Lung (tissue), 12 donors: ENCODE measurements around the gene KRTAP10-3. TPM values are rescaled to one million over a fixed set of nuclear protein-coding genes. Genes with fewer than 3 reads are reported as not detected.

Experiments
- ATAC-seq: fragments of 200-7000 bp; cut with Tn5 transposase; one replicate; pipeline ENCODE4 v1.9.1; 2020; ENCODE audit warnings: moderate number of reproducible peaks; ENCODE audit not compliant: insufficient read depth, low FRiP score
- DNase-seq, 3 donors: peaks; one replicate each; pipeline ENCODE4 v3.0.0-alpha.2; 2013 to 2017
- H3K27ac ChIP-seq, 2 donors: one replicate each; pipeline ENCODE4 v1.5.1; 2013; ENCODE audit warnings: mild to moderate bottlenecking in 2 of 2, moderate library complexity in 2 of 2, control low read depth in 1 of 2, inconsistent platforms in 1 of 2, low read depth in 1 of 2, low read length in 1 of 2
- H3K27me3 ChIP-seq, 3 donors: one replicate each; pipeline ENCODE4 v1.5.1; 2013; ENCODE audit warnings: low read length in 2 of 3; ENCODE audit not compliant: control insufficient read depth in 3 of 3, insufficient read depth in 3 of 3
- H3K36me3 ChIP-seq, 4 donors: one replicate each; pipeline ENCODE4 v1.5.1; 2013; ENCODE audit warnings: low read length in 4 of 4, mild to moderate bottlenecking in 1 of 4, moderate library complexity in 1 of 4; ENCODE audit not compliant: control insufficient read depth in 4 of 4, insufficient read depth in 4 of 4
- H3K4me1 ChIP-seq, 5 donors: one replicate each; pipeline ENCODE4 v1.5.1; 2013; ENCODE audit warnings: low read length in 5 of 5, mild to moderate bottlenecking in 2 of 5, moderate library complexity in 1 of 5; ENCODE audit not compliant: control insufficient read depth in 5 of 5, insufficient read depth in 5 of 5
- H3K4me3 ChIP-seq: one replicate; pipeline ENCODE4 v1.5.1; 2013; ENCODE audit warnings: mild to moderate bottlenecking, control low read depth, moderate library complexity
- H3K9ac ChIP-seq, 2 donors: one replicate each; pipeline ENCODE4 v1.5.1; 2013; ENCODE audit warnings: low read length in 2 of 2, control low read depth in 1 of 2; ENCODE audit not compliant: insufficient read depth in 1 of 2
- H3K9me3 ChIP-seq, 4 donors: one replicate each; pipeline ENCODE4 v1.5.1; 2013; ENCODE audit warnings: low read length in 3 of 4, mild to moderate bottlenecking in 1 of 4, moderate library complexity in 1 of 4; ENCODE audit not compliant: control insufficient read depth in 4 of 4, insufficient read depth in 3 of 4
- WGBS, 2 donors: extraction: QIAGEN DNeasy Blood & Tissue Kit; methylation state at CpG; one replicate each; pipeline ENCODE4 v1.1.7; 2013; 5-methylcytosine and 5-hydroxymethylcytosine counted together
- polyA plus RNA-seq, 2 donors: library from polyadenylated mRNA; stranded (reverse); fragments of 200-250 nt; gene quantifications; one replicate each; pipeline ENCODE4 v1.2.1, GENCODE V29; 2013
- total RNA-seq, 2 donors: library from RNA; depleted of rRNA in 1 of 2; stranded (reverse); fragments of >200 nt in 1 of 2; gene quantifications; one replicate each; pipeline ENCODE4 v1.2.1, GENCODE V29; 2014 to 2021
- TF ChIP-seq, protein P1 (sequence below): IDR thresholded peaks from 2 replicates; pipeline ENCODE4 v1.5.1; 2012; ENCODE audit warnings: mild to moderate bottlenecking; ENCODE audit errors: control extremely low read depth, extremely low read depth
- donor health status: control.
- donor health status: control.
- donor health status: Bipolar disorder and iron deficiency.
- donor health status: healthy.
- donor health status: DM: yes; HTN: yes; CAD: no.

Gene KRTAP10-3
- total and polyA plus RNA-seq, 4 donors = not detected

GRCh38 chr21:44599264-44600029, 40.9 kb upstream of the KRTAP10-3 start:
- H3K27me3 ChIP-seq = no peaks in the 10 kb centered on the region
- DNase-seq (no peak), ATAC-seq (no peak)
- H3K27ac ChIP-seq = no peak overlapping the region
- WGBS, 2 donors = 84 to 89% methylated on average over 8 of the region's 8 CpGs
- no peak overlapping the region for H3K4me3 ChIP-seq
- no peaks in the 10 kb centered on the region for H3K36me3 ChIP-seq
- TF ChIP-seq, protein P1, sequence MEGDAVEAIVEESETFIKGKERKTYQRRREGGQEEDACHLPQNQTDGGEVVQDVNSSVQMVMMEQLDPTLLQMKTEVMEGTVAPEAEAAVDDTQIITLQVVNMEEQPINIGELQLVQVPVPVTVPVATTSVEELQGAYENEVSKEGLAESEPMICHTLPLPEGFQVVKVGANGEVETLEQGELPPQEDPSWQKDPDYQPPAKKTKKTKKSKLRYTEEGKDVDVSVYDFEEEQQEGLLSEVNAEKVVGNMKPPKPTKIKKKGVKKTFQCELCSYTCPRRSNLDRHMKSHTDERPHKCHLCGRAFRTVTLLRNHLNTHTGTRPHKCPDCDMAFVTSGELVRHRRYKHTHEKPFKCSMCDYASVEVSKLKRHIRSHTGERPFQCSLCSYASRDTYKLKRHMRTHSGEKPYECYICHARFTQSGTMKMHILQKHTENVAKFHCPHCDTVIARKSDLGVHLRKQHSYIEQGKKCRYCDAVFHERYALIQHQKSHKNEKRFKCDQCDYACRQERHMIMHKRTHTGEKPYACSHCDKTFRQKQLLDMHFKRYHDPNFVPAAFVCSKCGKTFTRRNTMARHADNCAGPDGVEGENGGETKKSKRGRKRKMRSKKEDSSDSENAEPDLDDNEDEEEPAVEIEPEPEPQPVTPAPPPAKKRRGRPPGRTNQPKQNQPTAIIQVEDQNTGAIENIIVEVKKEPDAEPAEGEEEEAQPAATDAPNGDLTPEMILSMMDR = no peak
- H3K9ac ChIP-seq = no peak overlapping the region
- no peaks in the 10 kb centered on the region for H3K4me1 ChIP-seq
- H3K9me3 ChIP-seq = peaks cover 0 to 3% (median 0%) of the 10 kb centered on the region in 4 donors

- Histone ChIP-seq H3K27me3 (no peaks in the 10 kb centered on the region), H3K9ac (no peak overlapping the region), H3K4me1 (peaks cover 0 to 8% (median 0%) of the 10 kb centered on the region in 5 donors), H3K36me3 (no peaks in the 10 kb centered on the region), H3K4me3 (no peak overlapping the region), H3K27ac (no peak overlapping the region), H3K9me3 (peaks cover 0 to 3% (median 0%) of the 10 kb centered on the region in 4 donors)
- WGBS, 2 donors = 82 to 85% methylated on average over 11 of the region's 11 CpGs
- no peak for ATAC-seq
- DNase-seq = no peak
- TF ChIP-seq, protein P1 = no peak
Observed at GRCh38 chr21:44598061-44598460, 39.5 kb upstream of the KRTAP10-3 start.

- DNase-seq (no peak), ATAC-seq (no peak)
- TF ChIP-seq, protein P1 = no peak
- Histone ChIP-seq H3K4me1 (peaks cover 0 to 8% (median 0%) of the 10 kb centered on the region in 5 donors), H3K9ac (no peak overlapping the region), H3K4me3 (no peak overlapping the region), H3K9me3 (peaks cover 0 to 3% (median 0%) of the 10 kb centered on the region in 4 donors), H3K27ac (no peak overlapping the region), H3K27me3 (no peaks in the 10 kb centered on the region), H3K36me3 (no peaks in the 10 kb centered on the region)
- WGBS, 2 donors = 83 to 84% methylated on average over 9 of the region's 9 CpGs
Observed at GRCh38 chr21:44596068-44596725, 37.6 kb upstream of the KRTAP10-3 start.
